Measurements from ENCODE around the gene CCDC97.

DNA sequence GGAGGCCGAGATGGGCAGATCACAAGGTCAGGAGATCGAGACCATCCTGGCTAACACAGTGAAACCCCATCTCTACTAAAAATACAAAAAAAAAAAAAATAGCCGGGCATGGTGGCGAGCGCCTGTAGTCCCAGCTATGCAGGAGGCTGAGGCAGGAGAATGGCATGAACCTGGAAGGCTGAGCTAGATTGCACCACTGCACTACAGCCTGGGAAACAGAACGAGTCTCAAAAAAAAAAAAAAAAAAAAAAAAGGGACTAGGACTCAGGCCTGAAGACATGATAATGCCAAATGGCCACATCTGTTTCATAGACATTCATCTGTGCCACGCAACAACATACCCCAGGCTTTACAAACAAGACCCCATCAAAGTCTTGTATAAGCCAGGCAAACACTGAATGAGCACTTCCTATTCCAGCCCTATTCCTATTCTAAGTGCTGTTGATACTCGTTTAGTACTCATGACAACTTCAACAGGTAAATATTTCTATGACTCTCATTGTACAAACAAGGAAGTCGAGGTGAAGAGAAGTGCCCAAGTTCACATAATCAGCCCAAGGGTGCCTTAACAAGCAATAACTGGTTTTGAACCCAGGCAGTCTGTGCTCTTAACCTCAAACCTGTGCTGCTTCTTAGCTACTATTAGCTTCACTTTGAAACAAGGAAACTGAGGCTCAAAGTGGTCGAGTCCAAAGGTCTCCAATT is 52.3 kb downstream of the CCDC97 start:
- TF ChIP-seq, protein P1, sequence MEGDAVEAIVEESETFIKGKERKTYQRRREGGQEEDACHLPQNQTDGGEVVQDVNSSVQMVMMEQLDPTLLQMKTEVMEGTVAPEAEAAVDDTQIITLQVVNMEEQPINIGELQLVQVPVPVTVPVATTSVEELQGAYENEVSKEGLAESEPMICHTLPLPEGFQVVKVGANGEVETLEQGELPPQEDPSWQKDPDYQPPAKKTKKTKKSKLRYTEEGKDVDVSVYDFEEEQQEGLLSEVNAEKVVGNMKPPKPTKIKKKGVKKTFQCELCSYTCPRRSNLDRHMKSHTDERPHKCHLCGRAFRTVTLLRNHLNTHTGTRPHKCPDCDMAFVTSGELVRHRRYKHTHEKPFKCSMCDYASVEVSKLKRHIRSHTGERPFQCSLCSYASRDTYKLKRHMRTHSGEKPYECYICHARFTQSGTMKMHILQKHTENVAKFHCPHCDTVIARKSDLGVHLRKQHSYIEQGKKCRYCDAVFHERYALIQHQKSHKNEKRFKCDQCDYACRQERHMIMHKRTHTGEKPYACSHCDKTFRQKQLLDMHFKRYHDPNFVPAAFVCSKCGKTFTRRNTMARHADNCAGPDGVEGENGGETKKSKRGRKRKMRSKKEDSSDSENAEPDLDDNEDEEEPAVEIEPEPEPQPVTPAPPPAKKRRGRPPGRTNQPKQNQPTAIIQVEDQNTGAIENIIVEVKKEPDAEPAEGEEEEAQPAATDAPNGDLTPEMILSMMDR (IDR thresholded peaks at IDR 0.05): no peak
- no peak for TF ChIP-seq POLR2AphosphoS5 (IDR thresholded peaks at IDR 0.05)

Data from esophagus muscularis mucosa (tissue), 3 donors.